GM13976 (cell line): ENCODE results near the gene SANBR.

Experiments used
- DNase-seq: peaks from one replicate; pipeline ENCODE4 v3.0.0; 2012; ENCODE audit warnings: low spot score
- CTCF ChIP-seq: IDR thresholded peaks from 2 replicates; pipeline ENCODE4 v1.5.1; 2012; ENCODE audit warnings: borderline replicate concordance, mild to moderate bottlenecking; ENCODE audit not compliant: insufficient read depth; ENCODE audit errors: extremely low read depth, missing control alignments, control extremely low read depth
- in situ Hi-C: fragments of 300-500 bp; cut with MboI; formaldehyde crosslinking; loops from one replicate; pipeline ENCODE4 v1.12.0; 2022; ENCODE audit warnings: low sequenced_read_pairs, mixed read lengths, inconsistent platforms; ENCODE audit not compliant: unreplicated experiment

Gene SANBR

DNA sequence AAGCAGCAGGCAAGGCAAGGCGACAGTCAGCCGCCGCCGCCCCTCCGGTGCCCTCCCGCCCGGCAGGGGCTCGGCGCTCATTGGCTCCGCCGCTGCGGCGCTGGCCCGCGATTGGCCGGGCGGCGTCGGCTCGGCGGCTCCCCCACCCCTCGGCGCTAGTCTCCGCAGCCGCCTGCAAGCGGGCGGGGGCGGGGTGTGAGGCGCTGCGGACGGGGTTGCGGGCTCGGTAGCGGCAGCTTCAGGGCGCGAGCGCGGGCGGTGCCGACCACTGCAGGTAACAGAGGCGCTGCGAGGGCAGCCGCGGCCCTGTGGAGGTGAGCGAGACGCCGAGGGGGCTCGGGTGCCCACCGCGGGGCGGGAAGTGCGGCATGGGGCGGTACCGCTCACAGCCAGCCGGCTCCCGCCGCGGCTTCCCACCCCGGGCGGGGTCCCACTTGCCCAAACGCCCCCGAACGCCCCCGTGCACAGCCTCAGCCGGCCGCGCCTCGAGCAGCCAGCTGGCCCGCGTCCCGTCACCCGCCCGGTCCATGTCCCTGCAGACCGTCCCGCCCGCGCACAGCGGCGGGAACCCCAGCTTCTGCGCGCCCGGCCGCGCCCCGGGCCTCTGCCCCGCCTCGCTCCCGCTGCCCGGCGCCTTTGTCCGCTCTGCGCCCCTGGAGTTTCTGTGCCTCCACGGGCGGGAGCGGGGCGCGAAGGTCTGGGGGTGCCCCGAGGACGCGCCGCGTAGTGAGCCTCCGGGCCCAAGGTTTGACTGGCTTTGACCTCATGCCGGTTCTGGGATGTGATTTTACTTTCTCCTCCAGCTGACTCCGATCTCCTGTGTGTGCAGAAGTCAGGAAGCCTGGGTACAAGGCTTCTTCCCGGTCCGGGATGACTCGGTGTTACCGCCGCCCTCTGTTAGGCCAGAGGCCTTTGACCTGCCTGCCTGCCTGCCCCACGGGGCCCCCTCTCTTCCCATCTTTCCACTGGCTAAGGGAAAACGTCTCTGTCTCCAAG lies at the start of gene SANBR:
Gene SANBR (plus strand): TSS at position 158 of the 996 bp plus-strand sequence. CDS start 4,480 bp downstream, outside the sequence.
- DNase-seq: peak; percentile 95
- no peak for TF ChIP-seq CTCF
- in situ Hi-C loops: no loop called here

- in situ Hi-C loops: no loop called here
- TF ChIP-seq CTCF: no peak
- no peak for DNase-seq
These were observed 49.7 kb upstream of the SANBR start for GRCh38 chr2:61015976-61016375.

DNA sequence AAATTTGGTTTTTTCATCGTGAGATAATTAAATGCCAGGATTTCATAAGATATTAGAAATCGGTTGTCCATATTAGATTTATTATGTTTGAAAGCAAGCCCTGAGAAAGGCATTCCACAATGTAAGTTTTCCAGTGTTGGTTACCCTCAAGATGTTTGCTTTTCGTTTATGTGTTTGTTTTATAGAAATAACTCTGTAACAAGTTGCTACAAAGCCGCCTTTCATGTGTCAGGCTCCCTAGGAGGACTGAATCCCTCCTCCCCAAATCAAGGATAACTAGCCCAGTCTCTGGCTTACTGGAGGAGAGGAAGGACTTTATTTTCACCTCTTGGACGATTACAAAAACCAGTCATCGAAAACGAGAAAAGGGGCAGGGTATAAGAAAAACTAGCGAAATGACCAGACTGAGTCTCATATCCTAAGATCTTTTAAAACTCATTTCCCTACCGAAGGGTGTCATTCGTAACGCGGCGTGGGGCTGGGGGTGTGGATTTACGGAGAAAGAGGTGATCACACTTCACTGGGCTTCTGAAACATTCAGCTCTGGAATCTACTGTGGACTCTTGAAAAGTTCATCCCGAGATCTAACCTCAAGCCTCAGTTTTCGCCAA lies 49.2 kb upstream of the SANBR start:
- peak; percentile 38 for DNase-seq
- in situ Hi-C loops: no loop called here

DNA sequence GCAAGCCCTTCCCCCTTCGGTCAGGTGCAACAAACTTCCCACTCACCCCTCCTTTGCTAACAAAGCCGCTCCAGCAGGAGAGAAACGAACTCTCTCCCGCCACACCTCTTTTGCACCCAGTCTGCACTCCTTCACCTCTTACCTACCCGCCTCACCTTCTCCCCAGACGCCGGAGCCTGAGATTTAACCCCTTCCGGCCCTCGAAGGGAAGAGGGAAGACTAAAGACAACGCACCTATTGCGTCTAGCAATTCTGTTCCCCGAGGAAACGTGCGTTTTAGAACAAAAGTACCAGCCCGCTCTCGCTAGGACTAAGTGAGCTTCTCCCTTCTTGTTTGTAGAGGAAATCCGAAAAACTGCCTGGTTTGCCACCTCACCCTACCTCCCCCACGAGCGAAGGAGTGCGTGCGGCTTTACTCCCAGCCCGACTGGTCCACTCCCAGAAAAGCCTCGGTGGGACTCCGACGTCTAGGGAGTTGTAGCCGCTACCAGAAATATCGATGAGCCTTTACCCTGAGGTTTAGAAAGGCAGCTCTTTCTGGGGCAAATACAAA lies 48.6 kb upstream of the SANBR start:
- no peak for TF ChIP-seq CTCF
- in situ Hi-C loops: no loop called here
- peak; percentile 77 for DNase-seq

More for the DNA sequence above, 49.2 kb upstream of the SANBR start:
- TF ChIP-seq CTCF: no peak

DNA sequence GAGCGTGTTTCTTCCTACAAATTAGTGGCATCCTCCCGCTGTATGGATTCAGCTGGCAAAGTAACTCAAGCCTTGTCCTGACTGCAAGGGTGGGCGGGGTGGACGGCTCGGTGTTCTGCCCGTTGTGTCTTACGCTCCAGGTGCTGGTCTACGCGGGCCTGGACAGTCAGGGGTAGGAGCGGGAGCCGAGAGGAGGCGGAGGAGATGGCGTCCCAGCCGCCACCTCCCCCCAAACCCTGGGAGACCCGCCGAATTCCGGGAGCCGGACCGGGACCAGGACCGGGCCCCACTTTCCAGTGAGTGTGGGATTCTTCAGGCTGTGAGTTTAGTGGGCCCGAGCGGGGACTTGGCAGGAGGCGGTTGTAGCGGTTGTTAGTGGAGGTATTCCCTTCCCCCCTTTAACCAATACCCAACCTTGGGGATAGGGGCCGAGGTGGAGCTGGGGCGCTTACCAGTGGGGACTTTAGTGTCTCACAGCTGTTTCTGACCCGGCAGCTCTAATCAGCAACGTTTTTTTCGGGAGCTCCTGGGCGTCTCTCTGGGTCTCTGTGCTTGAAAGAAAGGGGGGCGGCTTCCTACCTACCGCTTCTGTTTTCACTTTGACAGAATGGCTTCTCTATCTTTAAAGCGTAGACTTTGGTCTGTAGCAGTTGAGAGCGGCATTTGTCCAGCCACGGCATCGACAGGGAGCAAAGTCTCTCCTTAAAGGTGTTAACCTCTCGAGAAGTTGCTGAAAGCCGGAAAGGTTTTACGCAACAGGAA lies 47.9 kb upstream of the SANBR start, which contains the start of the genes PEX13 and PUS10:
Gene PEX13 (plus strand): TSS at position 165 of the 762 bp plus-strand sequence. CDS start 40 bp downstream, at position 205.
Gene PUS10 (minus strand): TSS at position 700 of the 762 bp plus-strand sequence. CDS start 6,365 bp downstream, outside the sequence.
- no peak for TF ChIP-seq CTCF
- in situ Hi-C loops: no loop called here
- DNase-seq: peak; percentile 82
